WTC11 (cell line): Measurements from ENCODE around the gene FREM1.

Source experiments
- CBFB ChIP-seq: sonication (generic); formaldehyde crosslinking; IDR thresholded peaks from 2 replicates; pipeline ENCODE4 v1.8.1; 2022; ENCODE audit warnings: mild to moderate bottlenecking, low read depth, missing genetic modification reagents
- CREB1 ChIP-seq: sonication (generic); formaldehyde crosslinking; IDR thresholded peaks from 2 replicates; pipeline ENCODE4 v1.8.0; 2023; ENCODE audit warnings: mild to moderate bottlenecking, missing genetic modification reagents
- CTCF ChIP-seq: fragments of 200-600 bp; IDR thresholded peaks from 2 replicates; pipeline ENCODE4 v1.8.0; 2022; ENCODE audit warnings: antibody characterized with exemption
- ELF4 ChIP-seq: sonication (generic); formaldehyde crosslinking; IDR thresholded peaks from 2 replicates; pipeline ENCODE4 v1.8.1; 2022; ENCODE audit warnings: low read depth, mild to moderate bottlenecking, moderate library complexity, missing genetic modification reagents
- ETV6 ChIP-seq: sonication (generic); formaldehyde crosslinking; IDR thresholded peaks from 2 replicates; pipeline ENCODE4 v1.8.1; 2022; ENCODE audit warnings: mild to moderate bottlenecking, missing genetic modification reagents
- KAT7 ChIP-seq: sonication (generic); formaldehyde crosslinking; IDR thresholded peaks from 2 replicates; pipeline ENCODE4 v1.8.1; 2023; ENCODE audit warnings: missing genetic modification reagents, mild to moderate bottlenecking, borderline replicate concordance
- RELA ChIP-seq: sonication (generic); formaldehyde crosslinking; IDR thresholded peaks from 2 replicates; pipeline ENCODE4 v1.8.1; 2022; ENCODE audit warnings: missing genetic modification reagents, mild to moderate bottlenecking, borderline replicate concordance
- SMAD3 ChIP-seq: sonication (generic); formaldehyde crosslinking; IDR thresholded peaks from 2 replicates; pipeline ENCODE4 v1.8.0; 2022; ENCODE audit warnings: missing genetic modification reagents, mild to moderate bottlenecking, borderline replicate concordance
- TEAD4 ChIP-seq: sonication (generic); formaldehyde crosslinking; IDR thresholded peaks from 2 replicates; pipeline ENCODE4 v1.8.0; 2022; ENCODE audit warnings: mild to moderate bottlenecking, missing genetic modification reagents

DNA sequence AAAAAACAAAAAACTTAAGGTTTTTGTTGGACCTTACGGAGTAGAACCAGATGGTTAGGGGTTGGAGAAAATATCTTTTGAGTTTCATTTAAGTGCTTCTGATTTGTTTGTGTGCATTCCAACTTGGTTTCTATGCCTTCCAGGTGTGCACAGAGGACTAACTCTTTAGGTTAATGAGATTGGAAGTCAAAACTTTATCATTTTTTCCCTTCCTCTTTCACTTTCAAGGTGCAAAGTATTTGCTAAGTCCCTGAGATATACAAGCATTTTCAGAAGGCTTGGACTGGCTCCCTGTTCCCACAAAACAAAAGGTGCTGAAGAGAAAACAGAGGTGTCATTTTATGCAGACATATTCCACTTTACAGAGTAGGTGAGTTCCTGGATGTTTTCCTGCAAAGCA lies 157.4 kb downstream of the FREM1 start:
- TF ChIP-seq ETV6 (CRISPR knock-in tag) (no peak), CTCF (no peak), ELF4 (CRISPR knock-in tag) (no peak), CREB1 (no peak), KAT7 (CRISPR knock-in tag) (no peak), TEAD4 (CRISPR knock-in tag) (no peak), CBFB (no peak), SMAD3 (CRISPR knock-in tag) (no peak), RELA (CRISPR knock-in tag) (no peak)
